PC-3 (cell line): ENCODE measurements around the gene POLR2L.

ENCODE experiments used
- CTCF ChIP-seq: fragments of 300-600 bp; sonication (generic); conservative IDR thresholded peaks from 2 replicates; pipeline ENCODE4 v1.5.1; 2017; ENCODE audit warnings: antibody characterized with exemption, low read depth, mild to moderate bottlenecking, low read length
- EZH2phosphoT487 ChIP-seq: fragments of 300-600 bp; sonication (generic); IDR thresholded peaks from 2 replicates; pipeline ENCODE4 v1.6.1; 2018; ENCODE audit warnings: mild to moderate bottlenecking, antibody characterized with exemption, low read length, borderline replicate concordance

- TF ChIP-seq CTCF (no peak), EZH2phosphoT487 (no peak)
Measured at GRCh38 chr11:801097-801780, 41.1 kb downstream of the POLR2L start.
